H1 (cell line): ENCODE measurements around the gene CNTN5. TPM values are rescaled to one million over a fixed set of nuclear protein-coding genes. Genes with fewer than 3 reads are reported as not detected.
"Not testable (repeated sequence)": the region's sequence is repeated elsewhere in the genome, so short reads cannot be mapped to it uniquely, and the experiment has no call there.

ENCODE experiments used
- CTCF ChIA-PET: fragments of 300-600 bp; sonication (Branson Sonifier 250); formaldehyde crosslinking; loops from one replicate; lab custom pipeline; 2021; ENCODE audit not compliant: partially characterized antibody; lab: Charles Lee
- POLR2A ChIA-PET: fragments of 300-600 bp; sonication (Branson Sonifier 250); formaldehyde crosslinking; loops from one replicate; lab custom pipeline; 2021; ENCODE audit warnings: inconsistent platforms; ENCODE audit not compliant: partially characterized antibody; lab: Charles Lee
- DNase-seq, 2 experiments: peaks; one replicate each; pipeline versions ENCODE4 v3.0.0 to v3.0.0-alpha.2; 2010 to 2022; ENCODE audit warnings: low spot score in 2 of 2, low read depth in 1 of 2, mixed read lengths in 1 of 2
- FAIRE-seq: peaks from 2 replicates; lab custom pipeline; 2011; peaks lifted over from hg19 to GRCh38; lab: Jason Lieb, UNC
- H2AFZ ChIP-seq: 2 replicates; pipeline ENCODE4 v1.8.1; 2012; ENCODE audit warnings: low read length, inconsistent platforms
- H2AK5ac ChIP-seq: 2 replicates; pipeline ENCODE4 v1.6.1; 2013; ENCODE audit warnings: low read depth, low read length
- H2BK120ac ChIP-seq: replicated peaks from 2 replicates; pipeline ENCODE3; 2013; ENCODE audit warnings: low read depth, low read length, inconsistent platforms
- H2BK12ac ChIP-seq: 2 replicates; pipeline ENCODE4 v1.6.1; 2013; ENCODE audit warnings: low read depth, low read length
- H2BK15ac ChIP-seq: 2 replicates; pipeline ENCODE4 v1.6.1; 2013; ENCODE audit warnings: low read length
- H2BK20ac ChIP-seq: 2 replicates; pipeline ENCODE4 v1.6.1; 2013; ENCODE audit warnings: low read length
- H2BK5ac ChIP-seq: 2 replicates; pipeline ENCODE4 v1.6.1; 2013; ENCODE audit warnings: low read depth, low read length
- H3K14ac ChIP-seq: 2 replicates; pipeline ENCODE4 v1.6.1; 2013; ENCODE audit warnings: inconsistent platforms; ENCODE audit not compliant: insufficient read length
- H3K18ac ChIP-seq: 2 replicates; pipeline ENCODE4 v1.6.1; 2013; ENCODE audit warnings: low read length; ENCODE audit errors: extremely low read depth
- H3K23ac ChIP-seq: 2 replicates; pipeline ENCODE4 v1.6.1; 2013; ENCODE audit warnings: inconsistent platforms; ENCODE audit not compliant: insufficient read length
- H3K23me2 ChIP-seq: 2 replicates; pipeline ENCODE4 v1.6.1; 2013; ENCODE audit warnings: low read depth, low read length
- H3K27ac ChIP-seq: 2 replicates; pipeline ENCODE4 v1.6.1; 2011; ENCODE audit warnings: low read depth, low read length, inconsistent platforms
- H3K27me3 ChIP-seq, 4 experiments: replicated peaks in 1 of 4; 1 replicate in 1 of 4; 2 replicates in 3 of 4; pipeline versions ENCODE4 v1.6.1 to v1.8.1; 2011 to 2013; ENCODE audit warnings: low read length in 3 of 4, mild to moderate bottlenecking in 3 of 4, inconsistent platforms in 2 of 4, mixed read lengths in 2 of 4, moderate library complexity in 1 of 4; ENCODE audit not compliant: control insufficient read depth in 3 of 4, insufficient read depth in 3 of 4; ENCODE audit errors: extremely low read depth in 1 of 4
- H3K36me3 ChIP-seq, 4 experiments: 2 replicates each; pipeline versions ENCODE4 v1.6.1 to v1.8.1; 2011 to 2013; ENCODE audit warnings: mild to moderate bottlenecking in 4 of 4, low read length in 3 of 4, moderate library complexity in 2 of 4, control low read depth in 1 of 4, inconsistent platforms in 1 of 4; ENCODE audit not compliant: insufficient read depth in 4 of 4, control insufficient read depth in 2 of 4
- H3K4ac ChIP-seq: replicated peaks from 2 replicates; pipeline ENCODE3; 2013; ENCODE audit warnings: low read length, low read depth, mixed read lengths, inconsistent platforms; ENCODE audit not compliant: insufficient read length
- H3K4me1 ChIP-seq, 4 experiments: replicated peaks in 1 of 4; 1 replicate in 1 of 4; 2 replicates in 3 of 4; pipeline versions ENCODE4 v1.6.1 to v1.8.1; 2011 to 2013; ENCODE audit warnings: low read length in 3 of 4, inconsistent platforms in 2 of 4, mixed read lengths in 1 of 4; ENCODE audit not compliant: insufficient read depth in 4 of 4, control insufficient read depth in 3 of 4
- H3K4me2 ChIP-seq, 2 experiments: 2 replicates each; pipeline versions ENCODE4 v1.6.1 to v1.8.1; 2011 to 2013; ENCODE audit warnings: low read depth in 2 of 2, low read length in 2 of 2, control low read depth in 1 of 2, inconsistent platforms in 1 of 2, mild to moderate bottlenecking in 1 of 2; ENCODE audit not compliant: insufficient read depth in 1 of 2
- H3K4me3 ChIP-seq, 4 experiments: fragments of 200-600, 300-600 bp in 1 of 4; sonication (generic), shearing (Covaris generic), sonication (Bioruptor Twin) in 1 of 4; 2 replicates each; pipeline versions ENCODE4 v1.5.1 to v1.8.1; 2011 to 2016; ENCODE audit warnings: low read length in 4 of 4, low read depth in 3 of 4, control low read depth in 2 of 4, inconsistent platforms in 2 of 4, mild to moderate bottlenecking in 2 of 4, mixed read lengths in 1 of 4, moderate library complexity in 1 of 4; ENCODE audit not compliant: insufficient read depth in 2 of 4; ENCODE audit errors: extremely low read depth in 1 of 4
- H3K56ac ChIP-seq: replicated peaks from 2 replicates; pipeline ENCODE3; 2013; ENCODE audit warnings: low read depth, mild to moderate bottlenecking, mixed read lengths, low read length, inconsistent platforms; ENCODE audit not compliant: insufficient read length
- H3K79me1 ChIP-seq: 2 replicates; pipeline ENCODE4 v1.6.1; 2013; ENCODE audit warnings: low read depth, low read length, control low read depth
- H3K79me2 ChIP-seq, 2 experiments: 2 replicates each; pipeline versions ENCODE4 v1.6.1 to v1.8.1; 2012 to 2013; ENCODE audit warnings: low read length in 2 of 2, mild to moderate bottlenecking in 2 of 2, inconsistent platforms in 1 of 2; ENCODE audit not compliant: insufficient read depth in 2 of 2, control insufficient read depth in 1 of 2
- H3K9ac ChIP-seq, 4 experiments: replicated peaks in 1 of 4; 1 replicate in 1 of 4; 2 replicates in 3 of 4; pipeline versions ENCODE4 v1.6.1 to v1.8.1; 2011 to 2013; ENCODE audit warnings: low read depth in 3 of 4, low read length in 3 of 4, control low read depth in 2 of 4, mild to moderate bottlenecking in 2 of 4, moderate library complexity in 2 of 4, inconsistent platforms in 1 of 4; ENCODE audit errors: extremely low read depth in 1 of 4
- H3K9me3 ChIP-seq, 2 experiments: 2 replicates each; pipeline versions ENCODE4 v1.6.1 to v1.8.1; 2012 to 2013; ENCODE audit warnings: mild to moderate bottlenecking in 2 of 2, moderate library complexity in 2 of 2, control low read depth in 1 of 2, inconsistent platforms in 1 of 2, low read depth in 1 of 2, low read length in 1 of 2, mixed read lengths in 1 of 2; ENCODE audit not compliant: insufficient read depth in 2 of 2
- H4K20me1 ChIP-seq, 2 experiments: replicated peaks in 1 of 2; 2 replicates each; pipeline versions ENCODE3 to v1.8.1; 2011 to 2013; ENCODE audit warnings: inconsistent platforms in 2 of 2, low read length in 2 of 2, mild to moderate bottlenecking in 1 of 2; ENCODE audit not compliant: insufficient read depth in 2 of 2, control insufficient read depth in 1 of 2
- H4K5ac ChIP-seq: 2 replicates; pipeline ENCODE4 v1.6.1; 2013; ENCODE audit warnings: low read length, low read depth, mixed read lengths, inconsistent platforms; ENCODE audit not compliant: insufficient read length
- H4K8ac ChIP-seq: 2 replicates; pipeline ENCODE4 v1.8.0; 2013; ENCODE audit warnings: mild to moderate bottlenecking, moderate library complexity, low read length, inconsistent platforms; ENCODE audit not compliant: insufficient read depth; ENCODE audit errors: extremely low read depth
- H4K91ac ChIP-seq: replicated peaks from 2 replicates; pipeline ENCODE3; 2013; ENCODE audit warnings: low read length, mixed read lengths, inconsistent platforms; ENCODE audit not compliant: insufficient read length
- WGBS, 2 experiments: shearing (Covaris generic) in 1 of 2; methylation state at CpG; one replicate each; pipeline versions ENCODE4 v1.1.6 to v1.1.7; 2013 to 2015; ENCODE audit warnings: low lambda C conversion rate in 2 of 2, mixed read lengths in 2 of 2, inconsistent platforms in 1 of 2, low coverage in 1 of 2, missing lambda C conversion rate in 1 of 2; ENCODE audit not compliant: insufficient replicate concordance in 2 of 2, insufficient coverage in 1 of 2, insufficient read length in 1 of 2; ENCODE audit errors: extremely low coverage in 1 of 2, missing lambda C conversion rate in 1 of 2; 5-methylcytosine and 5-hydroxymethylcytosine counted together
- polyA plus RNA-seq, 7 experiments: library from polyadenylated mRNA; depleted of rRNA in 3 of 7; stranded (reverse) in 5 of 7; unstranded in 2 of 7; fragments of >200 nt in 5 of 7; fragments of 200-250 nt in 2 of 7; gene quantifications; 1 replicate in 5 of 7; 2 replicates in 1 of 7; 4 replicates in 1 of 7; pipeline versions ENCODE4 v1.2.1 to v1.2.3, GENCODE V29; 2011 to 2013; ENCODE audit warnings: missing spikeins in 2 of 7, mixed read lengths in 2 of 7
- total RNA-seq: library from RNA; stranded (reverse); fragmentation: NEBNext Ultra II Directional; extraction: Animal tissue kit (Norgen Biotek cat#: 25700); gene quantifications from 2 replicates; pipeline ENCODE4 v1.2.1, GENCODE V29; 2021

The CNTN5 gene
- total and polyA plus RNA-seq, 2 of the 8 experiments (the other 6 are each of a cell fraction or from before 2014, with no cell fraction given) = not detected

DNA sequence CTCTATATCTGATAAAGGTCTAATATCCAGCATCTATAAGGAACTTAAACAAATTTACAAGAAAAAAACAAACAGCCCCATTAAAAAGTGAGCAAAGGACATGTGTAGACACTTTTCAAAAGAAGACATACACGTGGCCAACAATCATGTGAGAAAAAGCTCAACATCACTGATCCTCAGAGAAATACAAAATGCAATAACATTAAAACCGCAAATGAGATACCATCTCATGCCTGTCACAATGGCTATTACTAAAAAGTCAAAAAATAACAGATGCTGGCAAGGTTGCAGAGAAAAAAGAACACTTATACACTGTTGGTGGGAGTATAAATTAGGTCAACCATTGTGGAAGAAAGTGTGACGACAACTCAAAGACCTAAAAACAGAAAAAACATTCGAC, 1253.7 kb downstream of the CNTN5 start:
- H3K4ac ChIP-seq, H3K23me2 ChIP-seq, H2BK20ac ChIP-seq, POLR2A ChIA-PET, H2BK12ac ChIP-seq, H3K79me2 ChIP-seq, H4K8ac ChIP-seq, H3K4me3 ChIP-seq, H3K14ac ChIP-seq, H2BK120ac ChIP-seq, H2BK5ac ChIP-seq, H3K4me1 ChIP-seq, H3K27ac ChIP-seq, H3K18ac ChIP-seq, FAIRE-seq, H4K5ac ChIP-seq, H4K91ac ChIP-seq, H3K9me3 ChIP-seq, H3K9ac ChIP-seq, H2AK5ac ChIP-seq, H4K20me1 ChIP-seq, CTCF ChIA-PET, H2BK15ac ChIP-seq, H2AFZ ChIP-seq, H3K36me3 ChIP-seq, H3K23ac ChIP-seq, H3K56ac ChIP-seq, H3K79me1 ChIP-seq, H3K27me3 ChIP-seq, H3K4me2 ChIP-seq, DNase-seq: not testable (repeated sequence)
- 96% methylated on average over 4 of the region's 4 CpGs; no CpG with 5 or more reads in 1 of the 2 experiments for WGBS, 2 experiments
